GDM1 (cell line): ENCODE data around the gene ATP10A.
"Not testable (repeated sequence)": the region's sequence is repeated elsewhere in the genome, so short reads cannot be mapped to it uniquely, and the experiment has no call there.

ENCODE experiments used
- DNase-seq: peaks from one replicate; lab custom pipeline; 2025; lab: John Stamatoyannopoulos, UW

The ATP10A gene

DNA sequence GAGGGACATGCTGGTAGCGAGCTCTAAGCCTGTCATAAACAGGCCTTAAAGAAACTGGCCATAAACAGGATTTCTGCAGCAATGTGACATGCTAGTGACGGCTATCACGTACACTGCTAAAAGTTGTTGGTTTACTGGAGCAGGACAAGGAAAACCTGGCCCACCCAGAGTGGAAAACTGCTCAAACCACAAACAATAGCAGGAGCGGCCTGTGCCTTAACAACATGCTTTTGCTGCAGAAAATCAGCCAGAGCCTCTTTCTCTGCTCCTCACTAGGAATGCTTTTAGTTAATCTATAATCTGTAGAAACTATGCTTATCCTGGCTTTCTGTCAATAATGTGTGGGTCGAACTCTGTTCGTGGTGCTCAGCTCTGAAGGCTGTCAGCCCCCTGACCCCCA is 221.4 kb downstream of the ATP10A start:
- no peak for DNase-seq

DNA sequence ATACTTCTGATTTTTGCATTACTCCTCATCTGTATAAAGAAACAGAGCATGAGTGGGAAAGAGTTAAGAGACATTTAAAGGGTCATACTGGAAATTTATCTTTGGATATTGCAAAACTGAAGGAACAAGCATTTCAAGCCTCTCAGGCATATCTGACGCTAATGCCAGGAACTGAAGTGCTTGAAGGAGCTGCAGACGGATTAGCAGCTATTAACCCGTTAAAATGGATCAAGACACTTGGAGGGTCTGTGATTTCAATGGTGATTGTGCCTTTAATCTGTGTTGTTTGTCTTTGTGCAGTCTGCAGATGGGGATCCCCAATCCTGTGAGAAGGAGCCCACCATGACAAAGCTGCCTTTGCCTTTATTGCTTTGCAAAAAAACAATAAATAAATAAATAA is 221.8 kb downstream of the ATP10A start:
- DNase-seq: no peak

GRCh38 chr15:25640959-25641358 is 222.2 kb downstream of the ATP10A start:
- DNase-seq: not testable (repeated sequence)

DNA sequence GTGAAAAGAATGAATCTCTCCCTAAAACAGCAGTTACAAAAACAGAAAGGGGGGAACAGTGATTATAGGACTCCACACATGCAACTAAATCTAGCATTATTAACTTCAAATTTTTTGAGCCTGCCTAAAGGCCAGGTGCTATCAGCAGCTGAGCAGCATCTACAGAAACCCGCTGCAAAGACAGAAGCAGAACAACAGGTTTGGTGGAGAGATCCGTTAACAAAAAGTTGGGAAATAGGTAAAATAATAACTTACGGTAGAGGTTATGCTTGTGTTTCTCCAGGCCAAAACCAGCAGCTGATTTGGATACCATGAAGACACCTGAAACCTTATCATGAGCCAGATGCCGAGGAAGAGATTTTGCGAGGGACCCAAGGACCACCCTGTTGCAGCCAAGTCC is 222.7 kb downstream of the ATP10A start:
- no peak for DNase-seq

DNA sequence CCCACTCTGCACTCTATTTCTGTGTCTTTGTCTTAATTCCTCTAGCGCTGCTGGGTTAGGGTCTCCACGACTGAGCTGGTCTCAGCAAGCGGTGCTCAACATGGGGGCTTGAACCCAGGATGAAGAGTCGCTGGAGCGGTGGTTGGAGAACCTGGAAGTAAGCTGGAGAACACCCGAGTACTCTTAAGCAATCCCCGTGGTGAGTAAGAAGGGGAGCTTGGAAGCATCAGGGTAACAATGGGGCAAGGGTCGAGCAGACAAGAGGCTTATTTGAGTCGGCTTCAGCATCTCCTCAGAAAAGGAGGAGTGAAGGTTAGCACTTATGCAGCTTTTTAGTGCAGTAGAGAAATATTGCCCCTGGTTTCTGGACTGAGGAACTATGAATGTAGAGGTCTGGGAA is 226.6 kb downstream of the ATP10A start:
- DNase-seq: not testable (repeated sequence)

DNA sequence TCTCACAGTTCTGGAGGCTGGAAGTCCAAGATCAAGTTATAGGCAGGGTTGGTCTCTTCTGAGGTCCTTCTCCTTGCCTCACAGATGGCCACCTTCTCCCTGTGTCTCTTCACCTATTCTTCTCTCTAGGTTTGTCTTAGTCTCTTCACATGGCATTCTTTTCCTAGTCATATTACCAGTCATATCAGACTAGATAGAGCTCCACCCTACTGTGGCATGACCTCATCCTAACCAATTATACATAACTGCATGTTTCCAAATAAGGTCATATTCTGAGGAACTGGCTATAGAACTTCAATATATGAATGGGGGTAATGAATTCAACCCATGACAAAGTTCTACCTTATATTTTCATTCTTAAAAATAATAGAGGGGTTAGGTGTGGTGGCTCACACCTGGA is 227.9 kb downstream of the ATP10A start:
- DNase-seq: no peak

DNA sequence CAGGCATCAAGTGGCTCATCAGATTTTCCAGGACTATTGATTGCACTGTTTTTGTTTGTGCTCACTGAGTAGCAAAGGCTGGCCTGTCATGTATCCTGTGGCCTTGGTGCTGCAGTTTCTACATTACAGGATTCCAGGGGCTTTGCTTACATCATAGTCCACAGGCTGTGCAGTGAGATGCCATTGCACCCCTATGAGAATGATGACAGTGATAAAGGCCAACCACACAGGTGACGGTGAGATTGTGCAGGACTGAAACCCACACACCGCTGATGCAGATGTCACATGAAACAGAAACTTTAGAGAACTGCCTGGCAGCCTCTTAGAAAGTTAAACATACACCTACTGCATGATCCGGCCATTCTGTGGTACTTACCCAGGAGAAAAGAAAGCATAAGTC is 229.3 kb downstream of the ATP10A start:
- DNase-seq: no peak

DNA sequence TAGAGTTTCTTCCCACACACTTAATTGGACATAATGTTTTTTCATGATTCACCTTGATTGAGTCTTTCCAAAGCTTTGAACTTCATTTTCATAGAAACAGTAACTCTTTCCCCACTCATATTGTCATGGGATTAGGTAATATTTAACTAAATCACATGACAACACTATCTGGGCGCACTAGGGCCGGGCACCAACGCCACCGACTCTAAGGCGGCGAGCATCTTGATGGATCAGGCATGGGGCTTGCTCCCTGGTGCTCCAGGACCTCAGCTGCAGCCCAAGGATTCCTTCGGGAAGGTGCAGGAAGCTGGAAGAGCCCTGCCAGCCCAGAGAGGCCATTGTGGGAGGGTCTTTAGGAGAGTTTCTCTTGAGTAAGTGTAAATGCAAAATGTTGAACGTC is 231.2 kb downstream of the ATP10A start:
- DNase-seq: no peak
